GM21737 (cell line): ENCODE measurements around the gene ADARB2.

Experiments
- ATAC-seq: cut with Tn5 transposase; IDR thresholded peaks from one replicate; pipeline ENCODE4 v1.9.1; 2021; ENCODE audit warnings: mild to moderate bottlenecking, moderate library complexity; ENCODE audit not compliant: unreplicated experiment

ADARB2 gene

DNA sequence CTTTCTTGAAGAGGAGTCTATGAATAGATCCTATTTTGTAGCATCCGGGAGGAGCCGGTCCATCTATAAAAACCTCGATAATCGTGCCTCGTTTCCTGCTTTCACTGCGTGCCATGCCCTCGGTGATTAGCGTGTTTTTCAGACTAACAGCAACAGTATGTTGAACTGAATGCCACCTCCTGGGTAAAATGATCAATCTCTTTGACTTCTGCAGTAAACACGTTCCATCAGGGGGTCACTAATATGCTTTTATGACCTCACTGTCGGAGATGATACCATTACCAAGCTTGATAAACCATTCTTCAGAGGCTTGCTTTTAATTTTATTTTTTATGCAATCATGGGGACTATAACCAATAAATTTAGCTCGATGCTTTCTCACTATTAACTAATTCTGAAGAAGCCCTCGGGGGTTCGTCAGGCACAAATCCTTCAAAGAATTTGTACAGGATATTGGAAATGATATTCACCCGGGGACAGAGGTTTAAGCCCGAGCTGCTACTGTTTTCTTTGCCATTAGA is 228.3 kb downstream of the ADARB2 start:
- no peak for ATAC-seq

GRCh38 chr10:1508096-1508495 is 229.2 kb downstream of the ADARB2 start:
- ATAC-seq = no peak

DNA sequence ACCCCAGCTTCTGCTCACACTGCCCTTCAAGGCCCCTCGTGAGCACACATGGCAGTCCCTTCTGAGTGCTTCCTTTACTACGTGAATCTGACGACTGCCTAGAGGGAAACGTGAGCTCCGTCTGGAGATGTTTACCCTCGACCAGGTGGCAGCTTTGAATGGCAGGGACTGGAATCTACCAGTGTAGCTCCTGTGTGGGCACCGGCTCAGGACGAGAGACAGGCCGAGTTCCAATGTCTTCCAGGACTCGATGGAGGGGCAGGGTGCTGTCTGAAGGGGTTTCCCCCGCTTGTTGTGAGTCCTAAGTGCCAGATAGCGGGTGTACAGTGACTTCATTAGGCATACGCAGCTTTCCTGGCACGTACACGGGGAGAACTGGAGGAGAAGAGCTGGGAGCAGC is 229.9 kb downstream of the ADARB2 start:
- no peak for ATAC-seq

DNA sequence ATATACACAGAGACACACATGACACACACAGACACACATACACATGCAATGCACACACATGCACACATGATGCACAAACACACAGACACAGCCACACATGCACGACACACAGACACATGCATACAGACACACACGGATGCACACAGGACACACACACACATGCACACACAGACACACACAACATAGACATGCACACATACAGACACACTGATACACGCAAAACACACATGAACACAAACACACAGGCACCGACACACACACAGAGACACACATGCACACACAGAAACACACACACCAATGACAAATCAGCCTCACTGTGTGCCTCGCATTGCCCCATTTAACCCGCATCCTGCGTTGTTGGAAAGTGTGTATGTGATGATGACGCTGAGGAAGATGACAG is 232.4 kb downstream of the ADARB2 start:
- ATAC-seq = no peak

GRCh38 chr10:1504286-1504685 is 233.0 kb downstream of the ADARB2 start:
- no peak for ATAC-seq

DNA sequence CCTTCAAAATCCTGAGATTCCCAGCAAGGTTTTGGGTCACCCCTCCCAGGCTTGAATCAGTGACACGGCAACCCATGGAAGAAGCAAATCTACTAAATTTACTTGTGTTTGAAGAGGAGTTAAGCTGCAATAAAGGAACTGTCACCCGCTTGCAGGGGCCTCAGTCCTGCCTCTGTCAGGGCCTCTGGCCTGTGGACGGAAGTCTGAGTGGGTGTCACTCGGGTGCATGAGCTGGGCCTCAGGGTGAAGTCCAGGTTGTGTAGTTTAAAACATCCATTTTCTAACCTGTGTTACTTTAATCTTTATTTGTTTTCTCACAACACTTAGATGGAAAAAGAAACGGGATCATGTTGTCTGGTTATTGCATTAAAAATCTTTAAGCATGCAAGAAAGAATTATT is 234.9 kb downstream of the ADARB2 start:
- no peak for ATAC-seq

DNA sequence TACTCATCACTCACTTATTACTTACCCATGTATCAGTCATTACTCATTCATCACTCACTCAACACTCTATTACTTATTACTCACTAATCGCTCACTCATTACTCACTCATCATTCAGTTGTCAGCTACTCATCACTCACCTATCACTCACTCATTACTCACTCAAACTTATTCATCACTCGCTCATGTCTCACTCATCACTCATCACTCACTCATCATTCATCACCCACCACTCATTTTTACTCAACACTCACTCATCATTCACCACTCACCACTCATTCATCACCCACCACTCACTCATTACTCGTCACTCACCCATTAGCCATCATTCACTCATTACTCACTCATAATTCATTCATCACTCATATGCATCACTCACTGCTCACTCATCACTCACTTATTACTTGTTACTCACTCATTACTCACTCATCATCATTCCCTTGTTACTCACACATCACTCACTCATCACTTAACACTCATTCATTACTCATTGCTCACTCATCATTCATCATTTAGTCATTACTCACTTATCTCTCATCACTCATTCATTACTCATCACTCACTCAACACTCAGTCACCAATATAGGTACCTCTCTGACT is 237.9 kb downstream of the ADARB2 start:
- ATAC-seq = no peak

DNA sequence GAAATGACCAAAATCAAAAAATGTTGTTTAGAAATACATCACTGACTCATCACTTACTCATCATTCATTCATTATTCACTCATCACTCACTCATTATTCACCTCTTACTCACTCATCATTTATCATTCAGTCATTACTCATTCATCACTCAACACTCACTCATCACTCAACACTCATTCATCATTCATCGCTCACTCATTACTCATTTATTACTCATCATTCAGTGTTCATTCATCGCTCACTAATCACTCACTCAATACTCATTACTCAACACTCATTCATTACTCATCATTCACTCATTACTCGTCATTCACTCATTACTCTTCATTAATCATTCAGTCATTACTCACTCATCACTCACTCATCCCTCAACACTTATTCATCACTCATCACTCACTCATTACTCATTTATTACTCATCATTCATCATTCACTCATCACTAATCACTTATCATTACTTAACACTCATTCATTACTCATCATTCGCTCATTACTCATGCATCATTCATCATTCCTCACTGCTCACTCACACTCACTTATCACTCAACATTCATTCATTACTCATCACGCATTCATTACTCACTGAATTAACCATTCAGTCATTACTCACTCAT is 238.5 kb downstream of the ADARB2 start:
- no peak for ATAC-seq

DNA sequence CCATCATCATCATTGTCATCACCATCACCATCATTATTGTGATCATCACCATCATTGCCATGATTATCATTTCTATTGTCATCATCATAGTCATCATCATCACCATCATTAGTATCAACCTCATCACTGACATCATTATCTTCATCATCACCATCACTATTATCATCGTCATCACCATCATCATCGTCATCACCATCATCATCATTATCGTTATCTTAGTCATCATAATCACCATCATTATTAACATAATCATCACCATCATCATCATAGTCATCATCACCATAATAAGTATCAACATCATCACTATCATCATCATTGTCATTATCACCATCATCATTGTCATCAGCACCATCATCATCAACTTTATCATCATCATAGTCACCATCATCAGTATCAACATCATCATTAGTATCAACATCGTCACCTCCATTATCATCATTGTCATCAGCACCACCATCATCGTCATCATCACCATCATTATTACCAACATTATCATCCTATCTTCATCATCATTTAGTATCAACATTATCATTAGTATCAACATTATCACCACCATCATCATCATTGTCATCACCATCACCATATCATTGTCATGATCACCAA is 241.3 kb downstream of the ADARB2 start:
- no peak for ATAC-seq

GRCh38 chr10:1492641-1493040 is 244.7 kb downstream of the ADARB2 start:
- no peak for ATAC-seq

GRCh38 chr10:1491901-1492300 is 245.4 kb downstream of the ADARB2 start:
- no peak for ATAC-seq

DNA sequence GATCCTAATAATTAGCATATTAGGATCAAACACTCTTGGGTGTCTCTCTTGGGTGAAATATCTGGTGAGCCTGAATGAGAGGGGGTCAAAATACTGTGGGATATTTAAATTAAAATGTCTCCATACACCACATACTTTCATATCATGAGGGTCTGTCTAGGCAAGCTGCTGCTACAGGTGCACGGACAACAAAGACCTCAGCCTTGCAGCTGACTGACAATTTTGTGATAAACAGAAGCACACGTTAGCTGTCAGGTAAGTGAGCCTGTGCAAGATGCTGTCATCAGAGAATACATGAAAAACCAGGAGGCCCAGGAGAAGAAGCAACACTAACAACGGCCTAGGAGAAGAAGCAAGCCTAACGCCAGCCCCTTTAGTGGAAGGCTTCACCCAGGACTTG is 247.5 kb downstream of the ADARB2 start:
- no peak for ATAC-seq

- ATAC-seq = peak; percentile 96
Observed at GRCh38 chr10:1488970-1489548, 248.3 kb downstream of the ADARB2 start.

DNA sequence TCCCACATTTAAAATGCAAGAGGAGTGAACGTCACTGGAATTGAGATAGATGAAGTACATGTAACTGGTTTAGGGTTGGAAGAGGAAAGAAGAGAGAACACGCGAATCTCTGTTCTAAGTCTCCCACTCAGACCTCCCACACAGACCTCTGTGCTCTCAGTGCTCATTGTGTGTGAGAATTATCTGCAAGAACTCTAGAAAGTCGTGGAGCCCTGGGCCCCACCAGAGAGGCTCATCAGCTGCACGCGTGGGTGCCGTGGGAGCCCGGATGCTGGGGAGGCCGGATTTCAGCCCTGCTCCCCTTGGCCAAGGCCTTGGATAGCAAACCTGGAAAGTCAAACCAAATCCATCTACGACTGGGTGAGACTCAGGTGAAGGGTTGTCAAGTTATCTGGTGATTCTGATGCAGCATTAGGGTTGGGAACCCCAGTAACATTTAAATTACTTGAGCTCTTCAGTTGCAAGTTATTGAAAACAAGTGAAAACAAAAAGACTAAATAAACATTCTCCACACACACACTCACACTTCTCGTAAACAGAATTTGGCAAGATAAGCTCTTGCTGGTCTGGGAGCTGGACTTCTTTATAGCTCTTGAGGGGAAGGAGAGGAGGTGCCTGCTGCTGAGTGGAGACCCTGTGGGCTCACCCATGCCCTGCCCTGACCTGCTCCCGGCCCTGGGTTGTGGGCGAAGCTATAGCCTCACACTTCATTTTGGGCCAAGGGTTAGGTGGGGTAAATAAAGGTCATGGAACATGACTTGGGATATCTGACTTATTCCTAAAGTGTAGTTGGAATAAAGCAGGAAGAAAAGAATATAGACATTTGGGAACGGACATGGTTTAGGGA is 250.3 kb downstream of the ADARB2 start:
- no peak for ATAC-seq

DNA sequence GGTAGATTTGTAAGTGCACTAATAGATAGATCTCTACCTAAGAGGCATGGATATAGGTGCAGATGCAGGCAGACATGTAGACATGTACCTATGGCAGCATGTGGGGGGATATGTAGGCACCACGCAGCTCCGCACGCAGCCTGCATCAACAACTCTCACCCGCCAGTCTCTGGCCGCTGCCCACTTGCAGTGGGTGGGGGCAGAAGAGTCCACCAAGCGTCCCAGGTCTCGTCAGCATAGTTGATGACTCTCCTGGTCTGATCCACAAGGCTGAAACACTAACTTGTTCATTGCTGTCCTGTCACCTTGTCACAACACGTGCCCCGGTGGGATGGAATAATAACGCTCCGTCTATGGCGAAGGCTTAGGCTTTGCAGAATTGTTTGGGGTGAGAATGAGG is 252.0 kb downstream of the ADARB2 start:
- ATAC-seq = no peak

DNA sequence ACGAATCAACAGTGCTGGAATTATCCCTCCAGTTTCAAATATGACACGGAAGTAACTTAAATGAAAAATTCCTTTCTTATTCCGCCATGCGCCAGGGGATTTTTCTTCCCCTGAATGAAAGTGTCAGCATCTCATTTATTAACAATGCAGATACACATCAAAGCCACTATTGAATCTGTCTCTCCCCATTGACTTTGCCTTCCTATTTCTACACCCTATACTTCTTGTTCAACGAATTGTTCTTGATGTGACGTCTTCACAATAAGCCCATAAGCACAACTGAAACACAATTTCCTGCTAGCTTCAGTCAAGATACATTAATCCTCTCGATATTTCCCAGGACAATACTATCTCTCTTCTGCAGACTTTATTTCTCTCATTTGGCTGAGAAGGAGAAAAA is 253.5 kb downstream of the ADARB2 start:
- ATAC-seq = no peak

DNA sequence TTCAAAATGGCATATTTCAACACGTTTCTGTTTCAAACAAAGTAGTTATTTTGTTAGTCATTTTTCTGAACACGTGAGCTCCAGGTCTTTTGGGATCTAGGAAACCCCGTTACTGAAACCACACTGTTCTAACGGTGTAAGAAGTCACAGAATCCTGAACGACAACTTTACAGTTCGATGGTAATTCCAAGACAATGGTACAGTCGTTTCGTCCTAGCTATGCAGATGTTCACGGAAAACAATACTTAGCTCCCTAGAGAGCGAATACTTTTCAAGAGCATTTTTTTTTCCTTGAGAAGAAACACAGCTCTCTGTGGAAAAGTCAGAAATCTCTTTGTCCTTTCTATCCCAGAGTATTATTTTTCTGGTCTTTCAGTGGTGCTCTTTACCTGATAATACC is 254.1 kb downstream of the ADARB2 start:
- no peak for ATAC-seq

- ATAC-seq = no peak
Observed at GRCh38 chr10:1477578-1477977, 259.7 kb downstream of the ADARB2 start.

GRCh38 chr10:1476455-1476803 is 260.9 kb downstream of the ADARB2 start:
- no peak for ATAC-seq

DNA sequence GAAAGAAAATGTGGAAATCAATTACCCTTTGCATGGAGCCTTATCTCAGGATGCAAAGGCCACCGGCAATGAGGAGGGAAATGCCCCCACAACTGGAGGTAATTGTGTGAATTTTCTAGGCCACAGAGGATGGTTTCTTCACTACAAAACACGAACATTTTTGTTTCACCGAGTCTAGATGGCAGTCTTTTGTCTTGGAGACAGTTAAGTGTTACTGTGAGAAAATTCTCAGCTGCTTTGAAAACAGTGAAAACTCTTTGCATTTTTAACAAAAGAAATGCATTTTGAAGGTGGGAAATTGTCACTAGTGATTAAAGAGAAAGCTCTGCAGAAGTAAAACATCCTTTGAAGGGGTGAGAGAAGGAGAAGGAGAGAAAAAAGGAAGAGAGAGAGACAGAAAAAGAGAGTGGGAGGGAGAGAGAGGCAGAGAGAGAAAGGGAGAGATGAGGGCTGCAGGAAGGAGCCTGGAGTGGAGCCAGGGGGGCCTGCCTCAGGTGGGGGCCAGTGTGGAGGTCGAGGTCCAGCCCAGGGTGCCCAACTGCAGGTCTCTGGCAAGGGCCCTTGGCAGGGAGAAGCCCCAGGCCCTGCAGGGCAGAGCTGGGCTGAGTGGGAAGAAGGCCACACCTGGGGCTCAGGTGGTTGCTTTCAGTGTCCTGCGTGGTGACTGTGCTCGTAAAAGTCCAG is 261.4 kb downstream of the ADARB2 start:
- no peak for ATAC-seq

- no peak for ATAC-seq
Observed at GRCh38 chr10:1475098-1475591, 262.2 kb downstream of the ADARB2 start.
